Measurements from ENCODE around the gene GDI1.
A peak's percentile ranks its signal among the peaks of the same experiment; 100 is the strongest.

The GDI1 gene

GRCh38 chrX:154437971-154438893 lies 1.3 kb downstream of the GDI1 start:
- no peak for DNase-seq (ENCODE audit: low spot score)

GRCh38 chrX:154439841-154440240 lies 2.9 kb downstream of the GDI1 start:
- DNase-seq (ENCODE audit: low spot score) = no peak

GRCh38 chrX:154440623-154441357 lies 3.8 kb downstream of the GDI1 start:
- no peak for DNase-seq (ENCODE audit: low spot score)

- no peak for DNase-seq (ENCODE audit: low spot score)
Measured at GRCh38 chrX:154441564-154441963, 4.6 kb downstream of the GDI1 start.

GRCh38 chrX:154441984-154442707 lies 5.2 kb downstream of the GDI1 start:
- no peak for DNase-seq (ENCODE audit: low spot score)

GRCh38 chrX:154443479-154443910 lies 6.5 kb downstream of the GDI1 start:
- no peak for DNase-seq (ENCODE audit: low spot score)

GRCh38 chrX:154443992-154444754 lies 7.2 kb downstream of the GDI1 start, which contains the start of gene FAM50A:
FAM50A (plus strand) TSS chrX:154444141; CDS start chrX:154444236, 95 bp downstream.
- DNase-seq (ENCODE audit: low spot score) = peak; percentile 36

GRCh38 chrX:154444755-154445246 lies 7.8 kb downstream of the GDI1 start:
- DNase-seq (ENCODE audit: low spot score) = no peak

GRCh38 chrX:154445776-154446175 lies 8.8 kb downstream of the GDI1 start:
- no peak for DNase-seq (ENCODE audit: low spot score)

- no peak for DNase-seq (ENCODE audit: low spot score)
Measured at GRCh38 chrX:154446430-154446829, 9.5 kb downstream of the GDI1 start.

- DNase-seq (ENCODE audit: low spot score) = no peak
Measured at GRCh38 chrX:154448484-154448883, 11.5 kb downstream of the GDI1 start.

GRCh38 chrX:154449618-154450017 lies 12.7 kb downstream of the GDI1 start:
- no peak for DNase-seq (ENCODE audit: low spot score)

GRCh38 chrX:154450312-154450711 lies 13.4 kb downstream of the GDI1 start:
- no peak for DNase-seq (ENCODE audit: low spot score)

GRCh38 chrX:154452823-154453222 lies 15.9 kb downstream of the GDI1 start:
- DNase-seq (ENCODE audit: low spot score) = no peak

GRCh38 chrX:154457491-154458115 lies 20.6 kb downstream of the GDI1 start:
- peak; percentile 60 for DNase-seq (ENCODE audit: low spot score)

- peak; percentile 39 for DNase-seq (ENCODE audit: low spot score)
Measured at GRCh38 chrX:154458116-154458953, 21.4 kb downstream of the GDI1 start, which contains the start of gene PLXNA3. PLXNA3 (plus strand) TSS chrX:154458281; CDS start chrX:154460184, 1,903 bp downstream.

GRCh38 chrX:154458954-154459778 lies 22.2 kb downstream of the GDI1 start:
- DNase-seq (ENCODE audit: low spot score) = peak; percentile 48

- DNase-seq (ENCODE audit: low spot score) = no peak
Measured at GRCh38 chrX:154459832-154460231, 22.9 kb downstream of the GDI1 start.

- no peak for DNase-seq (ENCODE audit: low spot score)
Measured at GRCh38 chrX:154460326-154460725, 23.4 kb downstream of the GDI1 start.

All from NAMALWA (cell line).